Esophagus muscularis mucosa (tissue), 4 donors: Measurements from ENCODE around the gene ITPRIP. TPM values are rescaled to one million over a fixed set of nuclear protein-coding genes. Genes with fewer than 3 reads are reported as not detected.
A peak's percentile ranks its signal among the peaks of the same experiment; 100 is the strongest.

Source experiments
- DNase-seq: peaks from one replicate; pipeline ENCODE4 v3.0.0-alpha.2; 2017; ENCODE audit errors: extremely low spot score
- H3K27ac ChIP-seq, 4 donors: fragments of 200-600 bp; sonication (generic); replicated peaks in 1 of 4; 1 replicate in 3 of 4; 2 replicates in 1 of 4; pipeline ENCODE4 v1.5.1; 2016 to 2019; ENCODE audit warnings: mild to moderate bottlenecking in 1 of 4
- H3K27me3 ChIP-seq, 4 donors: fragments of 200-600 bp; sonication (generic); one replicate each; pipeline versions ENCODE4 v1.5.1 to v1.6.0; 2016 to 2019
- H3K36me3 ChIP-seq, 4 donors: fragments of 200-600 bp; sonication (generic); one replicate each; pipeline ENCODE4 v1.5.1; 2016 to 2019
- H3K4me1 ChIP-seq, 4 donors: fragments of 200-600 bp; sonication (generic); one replicate each; pipeline ENCODE4 v1.5.1; 2016 to 2019
- H3K4me3 ChIP-seq, 4 donors: fragments of 200-600 bp; sonication (generic); 1 replicate in 2 of 4; 2 replicates in 2 of 4; pipeline ENCODE4 v1.5.1; 2016 to 2019; ENCODE audit warnings: mild to moderate bottlenecking in 4 of 4, moderate library complexity in 1 of 4
- H3K9me3 ChIP-seq, 4 donors: fragments of 200-600 bp; sonication (generic); 1 replicate in 3 of 4; 2 replicates in 1 of 4; pipeline ENCODE4 v1.5.1; 2016 to 2019
- CTCF ChIP-seq, 3 experiments: fragments of 200-600 bp in 2 of 3; fragments of 450-650 bp in 1 of 3; sonication (generic) in 2 of 3; IDR thresholded peaks; one replicate each; pipeline ENCODE4 v1.5.1; 2017 to 2019; ENCODE audit warnings: antibody characterized with exemption in 3 of 3, mild to moderate bottlenecking in 2 of 3, moderate library complexity in 1 of 3
- EP300 ChIP-seq: sonication (generic); formaldehyde crosslinking; IDR thresholded peaks from one replicate; pipeline ENCODE4 v1.6.1; 2017; ENCODE audit warnings: antibody characterized with exemption
- POLR2A ChIP-seq: fragments of 450-650 bp; IDR thresholded peaks from one replicate; pipeline ENCODE4 v1.6.1; 2017; ENCODE audit warnings: antibody characterized with exemption, moderate library complexity, mild to moderate bottlenecking, low read depth
- POLR2AphosphoS5 ChIP-seq, 2 donors: sonication (generic); formaldehyde crosslinking; IDR thresholded peaks; one replicate each; pipeline ENCODE4 v1.6.1; 2017; ENCODE audit warnings: antibody characterized with exemption in 2 of 2
- WGBS: methylation state at CpG from one replicate; pipeline ENCODE4 v1.1.5; 2018; 5-methylcytosine and 5-hydroxymethylcytosine counted together
- intact Hi-C: fragments of 100-400 bp; cut with DNase I; formaldehyde crosslinking; loops from one replicate; pipeline ENCODE4 v1.15.1; 2023
- total RNA-seq, 4 donors: library from RNA; depleted of rRNA; stranded (reverse); fragments of >200 nt; gene quantifications; one replicate each; pipeline versions ENCODE4 v1.1.0 to v1.2.1, GENCODE V29; 2016

ITPRIP gene
- total RNA-seq, 4 donors from 2014 or later: 18.7 to 56.0 (median 39.9) TPM

- no peak overlapping the region for H3K27ac ChIP-seq
- no peak overlapping the region for H3K4me3 ChIP-seq
- no peaks in the 10 kb centered on the region for H3K9me3 ChIP-seq
- no peak for TF ChIP-seq CTCF (IDR thresholded peaks at IDR 0.05)
- TF ChIP-seq POLR2A: no peak
- no peak for TF ChIP-seq EP300
- intact Hi-C loops: no loop called here
- H3K36me3 ChIP-seq: no peaks in the 10 kb centered on the region
- H3K27me3 ChIP-seq: no peaks in the 10 kb centered on the region
- DNase-seq: no peak
- 73% methylated on average over 2 of the region's 2 CpGs for WGBS
- peaks cover 7 to 28% (median 26%) of the 10 kb centered on the region in 4 donors for H3K4me1 ChIP-seq
Measured at GRCh38 chr10:104348601-104349000, 10.3 kb upstream of the ITPRIP start.

- Histone ChIP-seq H3K36me3 (no peaks in the 10 kb centered on the region), H3K4me1 (peaks cover 6 to 24% (median 23%) of the 10 kb centered on the region in 4 donors), H3K9me3 (no peaks in the 10 kb centered on the region), H3K27me3 (no peaks in the 10 kb centered on the region), H3K27ac (no peak overlapping the region), H3K4me3 (no peak overlapping the region)
- no peak for TF ChIP-seq EP300
- intact Hi-C loops: no loop called here
- WGBS: 89% methylated on average over 4 of the region's 4 CpGs
- DNase-seq: no peak
Measured at GRCh38 chr10:104347295-104348045, 9.2 kb upstream of the ITPRIP start.

- DNase-seq: no peak
- no peaks in the 10 kb centered on the region for H3K36me3 ChIP-seq
- no peak overlapping the region for H3K4me3 ChIP-seq
- 66% methylated on average over 4 of the region's 4 CpGs for WGBS
- H3K9me3 ChIP-seq: no peaks in the 10 kb centered on the region
- intact Hi-C loops: no loop called here
- H3K27me3 ChIP-seq: no peaks in the 10 kb centered on the region
- H3K27ac ChIP-seq: peak overlapping the region in 1 of 4 donors; percentile 23
- H3K4me1 ChIP-seq: peaks cover 7 to 26% (median 21%) of the 10 kb centered on the region in 4 donors
- TF ChIP-seq POLR2A: no peak
- no peak for TF ChIP-seq CTCF (IDR thresholded peaks at IDR 0.05)
- TF ChIP-seq EP300: no peak
- TF ChIP-seq POLR2AphosphoS5 (IDR thresholded peaks at IDR 0.05): no peak
Measured at GRCh38 chr10:104345941-104346340, 7.7 kb upstream of the ITPRIP start.

- Histone ChIP-seq H3K4me1 (peaks cover 11 to 29% (median 24%) of the 10 kb centered on the region in 4 donors), H3K27me3 (no peaks in the 10 kb centered on the region), H3K4me3 (no peak overlapping the region), H3K27ac (peak overlapping the region in 1 of 4 donors; percentile 23), H3K9me3 (no peaks in the 10 kb centered on the region), H3K36me3 (no peaks in the 10 kb centered on the region)
- intact Hi-C loops: no loop called here
- no peak for DNase-seq
- no peak for TF ChIP-seq POLR2AphosphoS5 (IDR thresholded peaks at IDR 0.05)
- TF ChIP-seq CTCF (IDR thresholded peaks at IDR 0.05): no peak
- no peak for TF ChIP-seq POLR2A
- no peak for TF ChIP-seq EP300
Measured at GRCh38 chr10:104345515-104345914, 7.2 kb upstream of the ITPRIP start.

GRCh38 chr10:104344219-104344618 is 6.0 kb upstream of the ITPRIP start:
- no peak for TF ChIP-seq EP300
- no peak for TF ChIP-seq POLR2AphosphoS5 (IDR thresholded peaks at IDR 0.05)
- TF ChIP-seq CTCF (IDR thresholded peaks at IDR 0.05): no peak
- TF ChIP-seq POLR2A: no peak
- H3K4me1 ChIP-seq: peaks cover 18 to 30% (median 26%) of the 10 kb centered on the region in 4 donors
- H3K27me3 ChIP-seq: no peaks in the 10 kb centered on the region
- intact Hi-C loops: no loop called here
- no peaks in the 10 kb centered on the region for H3K36me3 ChIP-seq
- H3K4me3 ChIP-seq: no peak overlapping the region
- no peaks in the 10 kb centered on the region for H3K9me3 ChIP-seq
- peak; percentile 47 for DNase-seq
- no peak overlapping the region for H3K27ac ChIP-seq
- 83% methylated on average over 1 of the region's 1 CpG for WGBS
